ENCODE results near the gene NEAT1.

GRCh38 chr11:65401073-65401802 lies 21.4 kb upstream of the NEAT1 start:
- no peak for TF ChIP-seq CTCF (IDR thresholded peaks at IDR 0.05)
- TF ChIP-seq POLR2A (IDR thresholded peaks at IDR 0.05): no peak
